HG03469 (cell line): ENCODE measurements around the gene ZBTB8B.
"Not testable (repeated sequence)": the region's sequence is repeated elsewhere in the genome, so short reads cannot be mapped to it uniquely, and the experiment has no call there.

ENCODE experiments used
- ATAC-seq: cut with Tn5 transposase; IDR thresholded peaks from one replicate; pipeline ENCODE4 v1.9.1; 2021; ENCODE audit warnings: mild to moderate bottlenecking, moderate library complexity, moderate number of reproducible peaks; ENCODE audit not compliant: unreplicated experiment

The ZBTB8B gene

DNA sequence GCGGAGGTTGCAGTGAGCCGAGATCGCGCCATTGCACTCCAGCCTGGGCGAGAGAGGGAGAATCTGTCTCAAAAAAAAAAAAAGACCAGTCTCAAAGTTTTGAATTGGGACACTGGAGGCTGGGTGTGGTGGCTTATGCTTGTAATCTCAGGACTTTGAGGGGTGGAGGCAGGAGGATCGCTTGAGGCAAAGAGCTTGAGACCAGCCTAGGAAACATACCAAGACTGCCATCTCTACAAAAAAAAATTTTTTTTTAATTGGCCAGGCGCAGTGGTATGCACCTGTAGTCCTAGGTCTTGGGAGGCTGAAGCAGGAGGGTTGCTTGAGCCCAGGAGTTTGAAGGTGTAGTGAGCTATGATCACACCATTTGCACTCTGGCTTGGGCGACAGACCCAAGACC is 3.9 kb downstream of the ZBTB8B start:
- ATAC-seq = no peak

DNA sequence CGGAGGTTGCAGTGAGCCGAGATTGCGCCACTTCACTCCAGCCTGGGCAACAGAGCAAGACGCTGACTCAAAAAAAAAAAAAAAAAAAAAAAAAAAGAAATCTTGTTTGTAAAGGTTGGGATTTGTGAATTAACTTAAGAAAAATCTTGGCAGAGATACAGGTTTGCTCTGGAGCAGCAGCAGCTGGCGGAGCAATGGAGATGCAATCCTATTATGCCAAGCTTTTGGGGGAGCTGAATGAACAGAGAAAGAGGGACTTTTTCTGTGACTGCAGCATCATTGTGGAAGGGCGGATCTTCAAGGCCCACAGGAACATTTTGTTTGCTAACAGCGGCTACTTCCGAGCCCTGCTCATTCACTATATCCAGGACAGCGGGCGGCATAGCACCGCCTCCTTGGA is 5.6 kb downstream of the ZBTB8B start:
- ATAC-seq = no peak

DNA sequence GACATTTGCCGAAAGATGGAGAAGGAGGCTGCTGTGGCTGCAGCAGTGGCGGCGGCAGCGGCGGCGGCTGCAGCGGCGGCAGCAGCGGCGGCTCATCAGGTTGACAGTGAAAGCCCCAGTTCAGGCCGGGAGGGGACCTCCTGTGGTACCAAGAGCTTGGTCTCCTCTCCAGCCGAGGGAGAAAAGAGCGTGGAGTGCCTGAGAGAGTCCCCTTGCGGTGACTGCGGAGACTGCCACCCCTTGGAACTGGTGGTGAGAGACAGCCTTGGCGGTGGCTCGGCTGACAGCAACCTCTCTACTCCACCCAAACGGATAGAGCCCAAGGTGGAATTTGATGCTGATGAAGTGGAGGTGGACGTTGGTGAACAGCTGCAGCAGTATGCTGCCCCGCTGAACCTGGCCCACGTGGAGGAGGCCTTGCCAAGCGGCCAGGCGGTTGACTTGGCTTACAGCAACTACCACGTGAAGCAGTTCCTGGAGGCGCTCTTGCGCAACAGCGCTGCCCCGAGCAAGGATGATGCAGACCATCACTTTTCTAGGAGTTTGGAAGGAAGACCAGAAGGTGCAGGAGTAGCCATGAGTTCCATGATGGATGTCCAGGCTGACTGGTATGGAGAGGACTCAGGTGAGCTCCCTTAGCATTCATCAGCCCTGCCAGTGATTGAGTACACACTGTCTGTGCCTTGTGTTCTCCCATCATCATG is 6.3 kb downstream of the ZBTB8B start:
- ATAC-seq = no peak

GRCh38 chr1:32471695-32472362 is 7.0 kb downstream of the ZBTB8B start:
- ATAC-seq = no peak

DNA sequence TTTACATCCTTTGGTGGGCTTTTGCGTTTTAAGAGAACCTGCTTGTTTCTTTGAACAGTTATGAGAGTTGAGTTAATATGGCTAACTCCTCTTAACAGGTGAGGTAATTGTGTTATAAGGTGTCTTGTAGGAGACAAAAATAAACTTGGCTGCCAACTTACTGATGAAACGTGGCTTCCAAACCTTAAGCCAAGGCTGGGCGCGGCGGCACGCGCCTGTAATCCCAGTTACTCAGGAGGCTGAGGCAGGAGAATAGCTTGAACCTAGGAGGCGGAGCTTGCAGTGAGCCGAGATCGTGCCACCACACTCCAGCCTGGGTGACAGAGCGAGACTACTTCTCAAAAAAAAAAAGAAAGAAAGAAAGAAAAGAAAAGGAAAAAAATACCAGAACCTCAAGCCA is 8.1 kb downstream of the ZBTB8B start:
- ATAC-seq = not testable (repeated sequence)

DNA sequence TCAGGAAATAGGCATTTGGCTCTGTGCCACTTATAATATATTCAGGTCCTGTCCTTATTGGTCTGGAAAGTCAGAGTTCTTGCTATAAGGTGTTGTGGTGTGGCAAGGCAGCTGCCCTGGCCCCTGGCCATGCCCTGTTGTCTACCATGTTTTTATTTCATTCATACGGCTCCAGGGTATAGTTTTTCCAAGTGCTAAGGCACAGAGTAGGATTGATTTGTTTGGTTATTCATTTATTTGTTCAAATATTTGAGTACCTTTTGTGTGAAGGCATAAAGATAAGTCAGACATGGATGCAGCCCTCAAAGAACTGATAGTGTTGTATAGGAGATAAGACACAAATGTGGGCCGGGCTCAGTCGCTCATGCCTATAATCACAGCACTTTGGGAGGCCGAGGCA is 10.1 kb downstream of the ZBTB8B start:
- ATAC-seq = no peak

GRCh38 chr1:32480003-32480402 is 15.1 kb downstream of the ZBTB8B start:
- ATAC-seq = no peak

GRCh38 chr1:32480761-32481160 is 15.9 kb downstream of the ZBTB8B start:
- no peak for ATAC-seq

GRCh38 chr1:32481788-32482187 is 16.9 kb downstream of the ZBTB8B start:
- ATAC-seq = not testable (repeated sequence)

DNA sequence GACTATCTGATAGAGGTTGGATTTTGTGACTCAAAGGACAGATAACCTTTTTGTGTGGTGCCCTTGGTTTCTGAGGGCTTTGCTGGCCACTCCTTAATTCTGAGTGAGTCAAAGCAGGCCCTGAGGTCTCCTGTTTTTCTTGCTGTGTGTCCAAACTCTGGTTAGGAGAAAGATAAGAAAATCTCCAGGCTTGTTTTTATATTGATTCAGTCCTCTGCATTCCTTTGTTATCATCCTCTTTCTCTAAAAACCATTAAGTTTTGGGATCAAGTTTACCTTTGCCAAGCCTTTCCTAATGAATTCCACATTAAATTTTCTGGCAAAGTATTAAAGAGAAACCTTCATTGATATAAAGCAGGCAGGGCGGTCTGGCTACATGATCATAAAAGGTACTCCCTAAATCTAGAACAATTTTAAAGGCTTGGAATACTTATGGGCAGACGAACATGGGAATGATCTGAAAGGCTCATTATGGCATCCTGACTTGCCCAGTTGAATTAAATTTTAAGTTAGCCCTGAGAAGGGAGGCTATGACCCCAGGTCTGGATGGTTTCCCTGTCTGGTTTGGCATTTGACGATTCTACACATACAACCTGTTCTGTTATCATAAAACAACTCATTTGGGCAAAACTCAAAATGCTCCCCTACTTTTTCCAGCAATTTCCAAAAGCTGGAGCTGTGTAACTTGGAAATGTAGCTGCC is 20.8 kb downstream of the ZBTB8B start:
- ATAC-seq = no peak

DNA sequence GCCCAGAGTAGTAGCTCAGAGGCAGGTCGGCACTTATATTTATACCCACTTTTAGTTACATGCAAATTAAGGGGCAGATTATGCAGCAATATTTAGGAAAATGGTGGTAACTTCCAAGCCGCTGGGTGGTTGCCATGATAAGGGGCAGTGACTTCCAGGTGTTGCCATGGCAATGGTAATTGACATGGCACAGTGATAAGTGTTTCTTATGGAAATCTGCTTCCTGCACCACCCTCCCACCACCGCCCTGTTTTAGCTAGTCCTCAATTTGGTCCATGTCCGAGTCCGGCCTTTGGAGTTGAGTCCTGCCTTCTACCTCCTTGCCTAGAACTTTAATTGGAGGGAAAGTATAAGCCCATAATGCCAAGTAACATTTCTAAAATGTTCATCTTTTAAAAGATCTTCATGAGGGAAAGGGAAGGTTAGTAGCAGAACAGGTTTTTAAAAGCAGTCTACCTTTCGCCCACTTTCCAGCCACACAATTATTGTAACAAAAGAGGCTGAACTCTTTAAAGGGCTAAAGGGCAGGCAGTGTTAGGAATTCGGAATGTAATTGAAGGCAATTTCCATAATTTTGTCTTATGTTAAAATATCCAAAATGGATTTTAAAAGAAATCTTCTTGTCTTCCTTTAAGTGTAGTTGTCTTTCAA is 21.7 kb downstream of the ZBTB8B start:
- no peak for ATAC-seq

DNA sequence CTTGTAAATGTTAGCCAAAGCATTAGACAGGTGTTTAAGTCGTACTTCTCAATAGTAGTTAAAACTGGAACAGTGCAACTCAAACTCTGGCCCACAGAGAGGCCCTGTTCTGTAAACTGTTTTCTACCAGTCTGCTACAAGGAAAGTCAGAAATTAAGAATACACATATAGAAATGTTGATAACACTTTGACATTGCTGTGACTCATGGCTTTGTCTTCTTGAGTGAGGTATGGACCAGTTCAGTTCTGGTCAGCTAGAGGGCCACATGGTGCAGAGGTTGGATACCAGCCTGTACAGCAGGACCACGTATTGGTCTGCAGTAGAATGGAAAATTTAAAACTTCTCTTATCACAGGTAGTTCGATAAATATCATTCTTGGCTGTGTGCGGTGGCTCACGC is 22.3 kb downstream of the ZBTB8B start:
- no peak for ATAC-seq

DNA sequence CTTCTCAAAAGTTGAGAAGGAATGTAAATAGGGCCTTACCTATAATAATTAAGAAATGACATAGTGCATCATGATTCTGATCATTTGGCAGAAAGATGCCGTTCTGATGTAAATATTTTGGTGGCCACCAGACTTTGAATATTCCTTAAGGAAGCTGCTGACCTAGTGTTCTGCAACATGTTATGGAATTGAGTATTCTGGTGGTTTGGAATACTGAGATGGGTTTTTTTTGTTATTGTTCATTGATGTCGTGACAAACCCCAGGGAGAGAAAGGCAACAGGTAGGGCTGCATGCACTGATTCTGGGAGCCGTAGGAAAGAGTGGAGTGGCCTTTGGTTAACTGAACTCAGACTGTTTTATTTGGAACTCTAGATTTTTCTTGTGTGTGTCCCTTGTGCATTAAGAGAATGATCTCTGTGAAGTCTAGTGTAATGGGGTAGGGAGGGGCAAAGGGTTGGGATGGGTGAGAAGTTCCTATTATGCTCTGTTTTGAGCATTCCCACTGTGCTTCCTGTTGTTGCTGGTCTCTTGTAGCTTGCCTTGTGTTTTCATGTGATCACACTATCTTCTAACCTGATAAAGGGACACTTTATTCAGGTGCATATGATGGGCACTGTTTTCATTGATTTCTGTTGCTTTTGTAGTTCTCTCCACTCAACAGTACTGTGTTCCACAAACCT is 25.0 kb downstream of the ZBTB8B start:
- no peak for ATAC-seq

GRCh38 chr1:32491386-32491785 is 26.5 kb downstream of the ZBTB8B start:
- no peak for ATAC-seq

GRCh38 chr1:32494196-32494595 is 29.3 kb downstream of the ZBTB8B start:
- no peak for ATAC-seq

DNA sequence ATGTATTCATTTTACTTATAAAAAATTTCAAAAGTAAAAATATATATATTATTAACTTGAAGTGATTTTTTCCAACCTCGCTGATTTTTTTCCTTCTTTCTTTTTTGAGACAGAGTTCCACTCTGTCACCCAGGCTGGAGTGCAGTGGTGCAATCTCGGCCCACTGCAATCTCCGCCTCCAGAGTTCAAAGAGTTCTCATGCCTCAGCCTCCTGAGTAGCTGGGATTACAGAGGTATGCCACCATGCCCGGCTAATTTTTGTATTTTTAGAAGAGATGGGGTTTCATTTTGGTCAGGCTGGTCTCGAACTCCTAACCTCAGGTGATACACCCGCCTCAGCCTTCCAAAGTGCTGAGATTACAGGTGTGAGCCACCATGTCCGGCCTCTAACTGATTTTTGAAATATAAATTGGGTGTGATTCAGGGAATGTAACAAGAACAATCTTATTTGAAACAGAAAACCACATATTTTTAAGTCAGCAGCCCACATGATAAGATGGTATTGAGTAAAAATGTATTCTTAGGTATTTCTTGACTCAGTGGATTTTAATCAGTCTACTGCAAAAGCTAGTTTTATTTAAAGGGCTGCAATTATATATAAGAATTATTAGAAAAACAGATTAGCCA is 30.0 kb downstream of the ZBTB8B start:
- ATAC-seq = no peak

DNA sequence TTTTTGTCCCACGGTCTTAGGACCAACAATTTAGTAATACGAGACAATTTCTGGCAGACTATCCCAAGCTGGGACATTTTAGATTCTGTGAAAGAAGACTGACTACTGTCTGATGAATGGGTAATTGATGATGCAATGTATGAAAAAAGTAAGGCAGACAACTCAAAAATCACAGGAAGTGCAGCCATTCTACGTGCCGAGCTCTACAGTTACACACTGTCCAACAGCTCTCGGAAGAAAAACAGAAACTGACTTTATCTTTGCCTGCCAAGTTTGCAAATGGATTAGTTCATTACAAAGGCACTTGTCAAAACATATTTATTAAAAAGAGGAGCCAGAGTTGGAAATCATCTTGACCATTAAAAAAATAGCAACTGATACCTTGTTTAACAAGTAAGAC is 31.3 kb downstream of the ZBTB8B start:
- no peak for ATAC-seq

DNA sequence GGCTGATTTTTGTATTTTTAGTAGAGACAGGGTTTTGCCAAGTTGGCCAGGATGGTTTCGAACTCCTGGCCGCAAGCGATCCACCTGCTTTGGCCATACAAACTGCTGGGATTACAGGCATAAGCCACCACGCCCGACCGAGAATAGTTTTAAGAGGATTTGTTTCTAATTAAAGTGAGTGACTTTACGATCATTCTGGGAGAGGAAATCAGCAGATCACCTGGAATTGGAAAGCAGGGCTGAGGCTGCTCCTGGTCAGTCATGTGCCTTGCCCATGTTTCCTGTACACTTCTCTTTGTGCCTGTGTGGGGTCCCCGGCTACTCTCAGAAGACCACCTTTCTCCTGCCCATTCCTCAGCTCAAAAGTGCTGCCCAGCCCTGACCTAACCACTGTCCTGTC is 33.9 kb downstream of the ZBTB8B start:
- ATAC-seq = no peak

DNA sequence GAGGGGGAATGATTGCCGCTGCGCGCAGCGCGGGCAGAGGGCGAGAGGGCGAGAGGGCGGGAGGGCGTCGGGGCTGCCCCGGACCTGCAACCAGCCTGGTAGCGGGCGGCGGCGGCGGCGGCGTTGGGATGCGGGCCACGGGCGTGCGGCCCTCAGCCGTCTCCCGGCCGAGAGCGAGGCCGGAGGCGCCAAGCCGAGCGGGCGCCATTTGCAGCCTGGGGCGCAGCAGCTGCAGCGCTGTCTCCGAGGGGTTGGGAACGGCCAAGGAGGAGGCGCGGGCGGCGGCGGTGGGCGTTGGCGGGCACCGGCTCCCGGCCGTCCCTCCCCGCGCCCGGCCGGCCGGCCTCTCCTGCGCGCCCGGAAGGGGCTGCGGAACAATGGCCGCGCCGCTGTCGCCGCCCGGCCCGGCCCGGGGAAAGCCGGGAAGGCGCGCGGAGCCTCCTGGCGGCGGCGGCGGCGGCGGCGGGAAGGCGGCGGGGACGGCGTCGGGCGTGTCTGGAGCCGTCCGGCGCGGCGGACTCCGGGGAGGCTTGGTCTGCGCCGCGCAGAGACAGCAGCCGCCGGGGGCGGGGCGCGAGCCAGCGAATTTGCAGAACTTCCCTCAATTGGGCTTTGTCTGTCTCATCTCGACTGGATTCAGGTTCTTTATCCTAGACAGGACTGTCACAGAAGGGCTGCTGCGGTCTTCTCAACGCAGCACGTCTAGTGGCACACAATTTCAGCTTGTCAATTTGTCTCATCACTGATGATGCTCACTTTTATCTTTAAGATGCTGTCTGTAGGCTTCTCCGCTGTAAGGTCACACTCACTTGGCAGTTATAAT is 35.7 kb downstream of the ZBTB8B start:
- no peak for ATAC-seq

- no peak for ATAC-seq
Measured at GRCh38 chr1:32501865-32502264, 37.0 kb downstream of the ZBTB8B start.
